HG03432 (cell line): ENCODE measurements around the gene DAPP1.

ENCODE experiments used
- ATAC-seq: cut with Tn5 transposase; IDR thresholded peaks from one replicate; pipeline ENCODE4 v1.9.1; 2021; ENCODE audit warnings: mild to moderate bottlenecking, moderate library complexity; ENCODE audit not compliant: unreplicated experiment

The DAPP1 gene

DNA sequence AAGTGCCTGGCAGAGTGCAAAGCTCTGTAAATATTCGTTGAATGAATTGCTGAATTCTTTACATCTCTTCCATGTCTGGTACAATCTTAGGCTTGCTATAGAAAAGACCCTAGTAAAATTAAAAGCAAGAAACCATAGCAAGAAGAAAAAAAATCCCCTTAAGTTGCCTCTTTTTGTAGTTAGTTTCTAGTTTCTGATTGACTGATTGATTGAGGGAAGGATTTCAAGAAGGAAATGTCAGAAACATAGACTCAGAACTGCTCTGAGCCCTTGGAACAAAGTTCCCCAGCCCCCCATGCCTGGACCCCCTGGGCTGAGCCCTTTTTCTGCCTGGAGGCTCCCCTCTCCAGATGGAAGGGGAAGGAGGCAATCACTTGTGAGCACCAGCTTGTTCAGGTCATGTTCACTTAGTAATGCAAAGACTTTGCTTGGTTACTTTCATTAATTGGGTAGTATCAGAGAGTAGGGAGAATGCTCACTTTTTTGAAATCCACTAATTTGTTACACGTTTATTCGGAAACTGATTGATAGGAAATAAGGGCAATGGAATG, 35.6 kb downstream of the DAPP1 start:
- no peak for ATAC-seq

GRCh38 chr4:99853190-99853589, 36.6 kb downstream of the DAPP1 start:
- ATAC-seq = no peak

DNA sequence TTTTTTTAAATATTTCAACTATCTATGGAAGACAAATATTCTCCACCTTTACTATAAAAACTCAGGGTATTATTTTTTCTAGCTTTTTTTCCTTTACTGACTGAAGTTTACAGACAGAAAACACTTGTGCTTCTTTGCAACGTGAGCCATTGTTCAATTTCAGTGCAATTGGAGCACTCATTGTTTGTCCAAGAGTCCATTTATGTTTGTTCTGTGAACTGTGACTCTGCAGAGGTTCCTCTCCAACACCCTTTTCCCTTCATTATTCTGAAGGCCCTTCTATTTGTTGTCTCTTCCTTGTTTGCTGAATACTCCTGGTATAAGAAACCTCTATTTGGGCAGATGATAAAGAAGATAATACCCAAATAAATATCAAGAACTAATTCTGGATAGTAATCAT, 37.4 kb downstream of the DAPP1 start:
- no peak for ATAC-seq

DNA sequence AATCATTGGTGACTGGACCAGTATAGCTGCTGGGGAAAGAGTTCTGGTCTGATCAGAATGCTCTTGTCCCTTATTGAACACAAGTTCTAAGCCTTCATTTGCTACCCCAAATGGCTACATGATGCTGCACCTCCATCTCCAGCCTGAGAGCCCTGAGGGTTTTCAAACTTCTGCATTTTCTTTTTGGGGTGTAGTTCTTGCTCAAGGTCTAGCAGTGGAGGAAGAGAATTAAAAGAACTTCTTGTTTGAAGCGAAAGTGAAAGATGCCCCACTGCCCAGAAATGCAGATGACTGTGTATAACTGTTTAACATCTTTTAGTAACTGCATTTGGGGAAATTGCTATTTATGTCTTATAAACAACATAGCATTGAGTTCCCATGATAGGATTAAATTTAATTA, 39.1 kb downstream of the DAPP1 start:
- ATAC-seq = peak; percentile 41

DNA sequence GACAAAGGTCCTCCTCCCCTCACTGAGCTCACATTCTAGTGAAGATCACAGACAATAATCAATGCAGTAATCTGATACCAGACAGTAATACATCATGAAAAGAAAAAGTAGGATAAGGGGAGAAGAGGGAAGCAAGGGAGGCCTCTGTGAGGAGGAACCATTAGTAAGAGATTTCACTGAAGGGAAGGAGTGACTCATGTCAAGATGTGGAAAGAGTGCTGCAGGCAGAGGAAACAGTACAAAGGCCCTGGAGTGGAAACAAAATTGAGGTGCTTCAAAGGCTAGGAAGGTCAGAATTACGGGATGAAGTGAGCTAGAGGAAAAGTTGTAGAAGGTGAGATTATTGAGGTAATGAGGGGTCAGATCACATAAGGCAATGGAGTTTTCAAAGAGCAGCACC, 39.5 kb downstream of the DAPP1 start:
- no peak for ATAC-seq

DNA sequence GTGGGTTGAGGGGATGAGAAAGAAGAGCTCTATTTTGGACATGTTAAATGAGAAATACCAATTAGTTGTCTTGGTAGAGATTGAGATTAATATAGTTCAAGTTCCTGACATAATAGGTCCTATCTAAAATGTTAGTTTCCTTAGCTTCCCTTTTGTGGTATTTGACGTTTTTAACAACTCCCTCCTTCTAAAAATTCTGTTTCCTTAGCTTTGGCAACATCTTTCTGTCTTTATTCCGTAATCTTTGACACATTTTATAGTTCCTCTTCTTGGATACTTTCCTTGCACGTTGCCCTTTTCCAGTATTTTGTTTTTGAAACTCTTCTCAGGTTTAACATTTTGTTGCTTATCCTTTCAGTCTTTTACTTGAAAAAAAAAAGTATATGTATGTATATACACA, 40.7 kb downstream of the DAPP1 start:
- no peak for ATAC-seq

- ATAC-seq = peak; percentile 64
These were observed 43.0 kb downstream of the DAPP1 start for GRCh38 chr4:99859618-99860017.

DNA sequence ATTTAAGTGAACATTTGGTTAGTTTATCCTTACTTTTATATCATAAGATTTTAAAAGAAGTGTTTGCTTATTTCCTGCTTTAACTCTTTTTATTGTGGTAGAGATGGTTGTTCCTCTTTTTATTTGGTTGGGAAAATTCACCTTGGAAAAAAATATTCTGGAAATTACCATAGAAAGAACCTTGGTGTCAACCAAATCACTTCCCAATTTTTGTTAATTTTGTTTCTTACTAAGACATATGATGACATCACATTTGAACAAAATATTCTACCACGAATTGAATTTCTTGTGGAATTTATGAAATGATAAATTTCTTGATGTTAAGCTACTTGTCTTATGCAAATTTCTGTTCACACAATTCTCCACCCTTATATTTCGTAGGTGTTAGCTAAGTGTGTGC, 43.9 kb downstream of the DAPP1 start:
- ATAC-seq = no peak

DNA sequence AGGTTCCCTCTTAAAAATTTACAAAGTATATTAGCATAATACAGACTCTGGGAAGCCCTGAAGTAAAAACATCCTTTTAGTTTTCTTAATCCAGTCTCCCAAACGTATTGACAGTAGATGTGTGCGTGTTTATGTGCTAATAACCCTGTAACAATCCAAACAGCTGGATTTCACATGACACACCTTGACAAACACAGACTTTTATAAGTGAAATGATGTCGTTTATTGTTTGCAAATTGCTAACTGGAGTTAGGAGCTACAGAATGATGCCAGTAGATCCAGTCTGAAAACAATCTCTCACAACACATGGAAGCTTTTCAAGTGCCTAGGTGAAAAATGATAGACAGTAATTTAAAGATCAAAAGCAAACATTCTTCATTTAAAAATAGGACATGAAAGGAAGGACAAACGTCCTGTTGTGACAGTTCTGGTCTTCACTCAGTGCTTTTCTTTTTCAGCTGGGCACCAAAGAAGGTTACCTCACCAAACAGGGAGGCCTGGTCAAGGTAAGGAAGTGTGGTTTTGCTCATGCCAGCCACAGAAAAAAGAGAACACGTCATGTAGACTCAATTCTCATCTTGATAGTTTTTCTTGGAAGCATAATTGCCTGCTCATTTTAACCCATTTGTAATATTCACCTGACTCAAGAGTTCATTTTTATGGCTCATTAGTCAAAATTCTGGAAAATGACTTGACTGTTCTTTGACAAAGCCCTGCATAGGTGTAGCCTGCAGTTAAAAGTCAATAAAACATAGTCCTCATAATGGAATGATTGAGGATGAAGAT, 44.7 kb downstream of the DAPP1 start:
- peak; percentile 73 for ATAC-seq

DNA sequence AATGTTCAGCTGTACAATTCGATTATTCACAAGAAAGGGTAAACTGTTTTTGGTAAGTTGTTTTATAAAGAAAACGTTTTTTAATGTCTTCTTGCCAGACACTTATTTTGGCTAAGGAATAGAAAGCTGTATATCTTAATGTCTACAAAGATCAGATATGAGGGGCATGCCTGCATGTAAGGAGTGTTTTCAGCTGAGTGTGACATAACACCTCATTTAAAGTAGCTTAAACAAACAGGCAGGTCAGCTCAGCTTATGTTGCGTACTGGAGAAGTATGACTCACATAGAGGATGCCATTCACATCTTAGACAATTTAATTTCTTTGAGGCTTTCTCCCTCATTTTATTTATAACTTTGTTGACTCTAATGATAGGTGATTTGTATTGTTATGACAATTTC, 47.2 kb downstream of the DAPP1 start:
- ATAC-seq = no peak

GRCh38 chr4:99868126-99868596, 51.5 kb downstream of the DAPP1 start:
- ATAC-seq = peak; percentile 60

- ATAC-seq = no peak
These were observed 55.9 kb downstream of the DAPP1 start for GRCh38 chr4:99872570-99872969.

DNA sequence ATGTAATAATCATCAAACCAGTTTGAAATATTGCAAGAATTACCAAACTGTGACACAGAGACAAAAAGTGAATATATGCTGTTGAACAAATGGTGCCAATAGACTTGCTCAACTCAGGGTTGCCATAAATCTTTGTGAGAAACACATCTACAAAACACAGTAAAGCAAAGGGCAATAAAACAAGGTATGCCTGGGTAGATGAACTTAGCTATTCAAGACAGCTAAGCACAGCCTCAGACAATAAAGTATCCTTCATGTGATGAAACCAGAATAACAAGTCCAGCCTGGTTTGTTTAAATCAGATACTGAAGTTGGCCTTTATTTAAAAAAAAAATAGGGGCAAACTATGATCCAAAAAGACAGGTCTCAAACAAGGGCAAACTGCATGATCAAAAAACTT, 58.4 kb downstream of the DAPP1 start:
- ATAC-seq = no peak

DNA sequence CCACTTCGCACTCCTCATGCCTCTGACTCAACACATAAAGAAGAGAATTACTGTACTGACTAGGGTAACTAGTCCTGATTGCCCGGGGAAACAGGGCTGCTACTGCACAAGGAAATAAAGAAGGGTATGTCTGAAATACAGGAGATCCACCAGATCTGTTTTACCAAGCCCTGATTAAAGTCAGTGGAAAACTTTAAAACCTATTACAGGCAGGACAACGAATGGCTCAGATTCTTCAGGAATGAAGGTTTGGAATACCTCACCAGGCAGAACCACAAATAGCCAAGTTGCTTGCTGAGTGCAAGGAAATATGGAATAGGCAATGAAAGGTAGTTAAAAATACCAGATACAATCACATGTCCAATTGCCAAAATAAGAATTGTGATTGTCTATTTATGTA, 60.3 kb downstream of the DAPP1 start:
- ATAC-seq = no peak

DNA sequence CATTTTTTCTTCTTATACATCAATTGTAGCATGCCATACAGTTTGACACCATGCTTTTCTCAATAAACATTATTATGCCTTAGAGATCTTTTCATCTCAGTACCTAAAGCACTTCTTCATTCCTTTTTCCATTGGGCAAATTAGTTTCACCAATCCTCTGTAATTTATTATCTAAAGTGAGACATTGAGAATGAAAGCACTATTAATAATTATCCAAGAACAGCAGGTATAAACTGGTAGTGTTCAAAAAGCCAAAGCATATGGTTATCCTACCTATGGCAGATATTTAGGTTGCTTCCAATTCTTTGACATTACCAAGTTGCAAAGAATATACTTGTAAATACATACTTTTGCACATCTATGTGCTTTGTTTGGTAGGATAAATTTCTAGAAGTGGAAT, 62.0 kb downstream of the DAPP1 start:
- no peak for ATAC-seq

GRCh38 chr4:99879458-99879857, 62.8 kb downstream of the DAPP1 start:
- no peak for ATAC-seq

GRCh38 chr4:99885063-99885664, 68.5 kb downstream of the DAPP1 start:
- ATAC-seq = peak; percentile 57

DNA sequence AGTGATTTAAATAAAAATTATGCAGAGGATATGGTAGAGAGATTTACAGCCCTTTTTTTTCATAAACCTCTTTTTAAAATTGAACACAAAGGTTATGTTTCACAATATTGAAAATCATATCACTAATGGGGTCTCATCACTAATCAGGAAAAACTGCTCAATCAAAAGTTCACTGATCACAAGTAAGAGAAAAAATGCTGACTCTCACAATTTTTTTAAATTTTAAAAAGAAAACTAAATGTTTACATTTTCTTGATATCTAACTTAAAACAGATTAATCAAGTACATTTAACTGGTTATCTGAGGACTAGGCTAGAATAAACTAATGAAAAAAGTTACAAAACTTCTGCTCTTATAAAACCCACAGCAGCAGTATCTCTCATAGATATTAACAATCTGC, 69.1 kb downstream of the DAPP1 start:
- ATAC-seq = no peak

DNA sequence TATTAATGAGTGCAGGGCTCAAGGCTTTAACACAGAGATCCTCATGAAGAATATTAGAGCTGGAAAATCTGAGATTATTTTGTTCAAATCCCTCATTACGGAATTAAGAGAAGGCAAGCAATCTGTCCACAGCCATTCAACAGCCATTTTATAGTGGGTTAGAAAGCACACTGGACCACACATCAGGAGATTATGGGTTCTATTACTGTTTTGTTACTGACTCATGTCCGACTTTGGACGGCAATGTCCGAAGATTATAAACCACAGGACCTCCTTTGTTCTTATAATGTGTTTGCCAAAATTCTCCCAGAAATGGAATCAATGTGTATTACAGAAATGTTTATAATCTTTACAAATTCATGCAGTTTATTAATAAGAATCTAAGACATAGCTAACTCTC, 69.5 kb downstream of the DAPP1 start:
- no peak for ATAC-seq

DNA sequence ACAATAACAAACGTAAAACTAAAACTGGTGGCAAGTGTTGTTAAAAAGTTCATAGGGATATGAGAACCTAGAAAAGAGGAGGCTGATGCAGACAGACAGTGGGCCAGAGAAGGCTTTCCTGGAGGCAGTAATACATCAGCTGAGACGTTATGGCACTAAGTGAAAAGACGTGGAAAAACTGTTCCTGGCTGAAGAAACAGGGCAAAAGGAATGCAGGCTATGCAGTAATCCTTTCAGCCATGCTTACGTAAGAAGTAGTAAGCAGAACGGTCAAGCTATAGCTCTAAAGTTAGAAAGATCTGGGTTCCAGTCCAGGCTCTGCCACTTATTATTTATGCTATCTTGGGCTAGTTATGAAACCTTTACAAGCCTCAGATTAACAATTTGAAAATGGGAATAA, 71.2 kb downstream of the DAPP1 start:
- no peak for ATAC-seq

- ATAC-seq = no peak
These were observed 74.7 kb downstream of the DAPP1 start for GRCh38 chr4:99891351-99891750.

GRCh38 chr4:99893029-99893428, 76.4 kb downstream of the DAPP1 start:
- ATAC-seq = no peak

DNA sequence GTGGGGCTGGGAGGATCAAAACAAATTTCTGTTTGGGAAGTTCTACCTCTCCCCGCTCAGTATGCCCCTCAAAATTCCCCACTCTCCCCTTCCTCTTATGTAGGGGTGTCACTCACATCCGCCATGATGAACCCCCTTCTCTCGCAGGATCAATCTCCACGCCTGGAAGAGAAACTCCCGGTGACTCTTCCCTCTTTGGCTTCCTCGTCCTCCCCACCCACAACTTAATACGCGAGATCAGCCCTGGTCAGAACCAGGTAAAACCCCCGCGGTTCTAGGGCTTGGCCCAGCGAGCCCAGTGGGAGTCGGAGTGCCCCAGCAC, 77.2 kb downstream of the DAPP1 start:
- ATAC-seq = no peak
